Measurements from ENCODE around the gene FRMD5.

DNA sequence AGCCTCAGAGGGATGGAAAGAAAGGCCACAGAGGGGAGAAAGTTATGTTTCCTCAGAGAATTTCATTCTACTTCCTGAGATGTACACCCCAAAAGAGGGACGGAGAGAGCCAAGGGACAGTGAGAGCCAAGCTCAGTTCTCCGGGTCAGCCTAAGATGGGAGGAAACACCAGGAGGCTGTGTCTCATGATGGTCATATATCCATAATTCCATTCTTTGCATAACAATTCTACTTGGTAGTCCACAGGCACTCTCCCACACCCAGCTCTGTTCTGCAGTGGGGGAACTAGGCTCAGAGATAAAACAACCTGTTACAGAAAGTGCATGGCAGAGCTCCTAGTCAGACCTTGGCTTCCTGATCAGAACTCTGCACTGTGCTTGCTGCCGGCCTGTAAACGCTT, 313.8 kb downstream of the FRMD5 start:
- TF ChIP-seq, protein P1, sequence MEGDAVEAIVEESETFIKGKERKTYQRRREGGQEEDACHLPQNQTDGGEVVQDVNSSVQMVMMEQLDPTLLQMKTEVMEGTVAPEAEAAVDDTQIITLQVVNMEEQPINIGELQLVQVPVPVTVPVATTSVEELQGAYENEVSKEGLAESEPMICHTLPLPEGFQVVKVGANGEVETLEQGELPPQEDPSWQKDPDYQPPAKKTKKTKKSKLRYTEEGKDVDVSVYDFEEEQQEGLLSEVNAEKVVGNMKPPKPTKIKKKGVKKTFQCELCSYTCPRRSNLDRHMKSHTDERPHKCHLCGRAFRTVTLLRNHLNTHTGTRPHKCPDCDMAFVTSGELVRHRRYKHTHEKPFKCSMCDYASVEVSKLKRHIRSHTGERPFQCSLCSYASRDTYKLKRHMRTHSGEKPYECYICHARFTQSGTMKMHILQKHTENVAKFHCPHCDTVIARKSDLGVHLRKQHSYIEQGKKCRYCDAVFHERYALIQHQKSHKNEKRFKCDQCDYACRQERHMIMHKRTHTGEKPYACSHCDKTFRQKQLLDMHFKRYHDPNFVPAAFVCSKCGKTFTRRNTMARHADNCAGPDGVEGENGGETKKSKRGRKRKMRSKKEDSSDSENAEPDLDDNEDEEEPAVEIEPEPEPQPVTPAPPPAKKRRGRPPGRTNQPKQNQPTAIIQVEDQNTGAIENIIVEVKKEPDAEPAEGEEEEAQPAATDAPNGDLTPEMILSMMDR (IDR thresholded peaks at IDR 0.05) = no peak
- no peak for TF ChIP-seq EZH2 (IDR thresholded peaks at IDR 0.05; ENCODE audit: borderline replicate concordance, insufficient read depth, low read depth, low read length, poor library complexity, severe bottlenecking)
